K562 (cell line): ENCODE measurements around the gene NCMAP. TPM values are rescaled to one million over a fixed set of nuclear protein-coding genes. Genes with fewer than 3 reads are reported as not detected.

Experiments used
- CHD7 ChIP-seq: fragments of 200-600 bp; sonication (generic); IDR thresholded peaks from one replicate; pipeline ENCODE4 v1.6.1; 2012; ENCODE audit warnings: mild to moderate bottlenecking, low read depth, low read length, inconsistent platforms
- FOXJ2 ChIP-seq: fragments of 200-800 bp; sonication (Bioruptor generic); IDR thresholded peaks from 2 replicates; pipeline ENCODE4 v1.6.1; 2016; ENCODE audit warnings: missing genetic modification characterization, missing compliant biosample characterization
- GATAD2A ChIP-seq: fragments of 450-650 bp; IDR thresholded peaks from 2 replicates; pipeline ENCODE4 v1.6.1; 2017
- MCM5 ChIP-seq: fragments of 450-650 bp; IDR thresholded peaks from 2 replicates; pipeline ENCODE4 v1.6.1; 2016; ENCODE audit warnings: low read depth
- NR0B1 ChIP-seq: fragments of 450-650 bp; IDR thresholded peaks from one replicate; pipeline ENCODE4 v1.6.1; 2018; ENCODE audit warnings: mild to moderate bottlenecking, moderate library complexity; ENCODE audit not compliant: partially characterized antibody
- PTRF ChIP-seq: fragments of 450-650 bp; IDR thresholded peaks from 2 replicates; pipeline ENCODE4 v1.6.1; 2016; ENCODE audit warnings: mild to moderate bottlenecking, missing genetic modification characterization, missing compliant biosample characterization
- SNIP1 ChIP-seq: fragments of 450-650 bp; IDR thresholded peaks from 2 replicates; pipeline ENCODE4 v1.7.1; 2017; ENCODE audit warnings: low read depth, mild to moderate bottlenecking
- SRSF1 ChIP-seq: fragments of 200-400 bp; formaldehyde crosslinking; IDR thresholded peaks from 2 replicates; pipeline ENCODE4 v1.6.1; 2017; ENCODE audit warnings: mild to moderate bottlenecking, low read depth, low read length, moderate library complexity
- XRCC3 ChIP-seq: fragments of 450-650 bp; IDR thresholded peaks from 2 replicates; pipeline ENCODE4 v1.6.1; 2017; ENCODE audit warnings: mild to moderate bottlenecking, moderate library complexity
- ZNF134 ChIP-seq: fragments of 250-450 bp; sonication (Bioruptor Pico); conservative IDR thresholded peaks from 2 replicates; pipeline ENCODE4 v1.4.0; 2020
- ZNF3 ChIP-seq: fragments of 250-450 bp; sonication (Bioruptor Pico); IDR thresholded peaks from 2 replicates; pipeline ENCODE4 v1.5.0; 2021; ENCODE audit warnings: mild to moderate bottlenecking, moderate library complexity
- ZNF57 ChIP-seq: fragments of 450-650 bp; formaldehyde crosslinking; IDR thresholded peaks from 2 replicates; pipeline ENCODE4 v1.4.0; 2020; ENCODE audit warnings: mild to moderate bottlenecking, moderate library complexity
- ZNF717 ChIP-seq: fragments of 250-450 bp; sonication (Bioruptor Pico); IDR thresholded peaks from 2 replicates; pipeline ENCODE4 v1.5.0; 2021
- polyA plus RNA-seq, 8 experiments: library from polyadenylated mRNA; depleted of rRNA in 4 of 8; stranded (reverse) in 5 of 8; unstranded in 3 of 8; fragments of >200 nt; fragmentation: Nextera tagmentation in 2 of 8; fragmentation: Illumina TruSeq in 1 of 8; extraction: Ambion mirVana in 2 of 8; extraction: Trizol in 1 of 8; gene quantifications; 2 replicates each; pipeline versions ENCODE4 v1.2.1 to v1.2.3, GENCODE V29; 2011 to 2014; ENCODE audit warnings: inconsistent platforms in 1 of 8, missing spikeins in 1 of 8
- total RNA-seq, 7 experiments: library from RNA; depleted of rRNA in 6 of 7; stranded (reverse); fragments of >200 nt in 6 of 7; fragmentation: Illumina TruSeq in 2 of 7; extraction: Trizol in 2 of 7; gene quantifications; 2 replicates each; pipeline versions ENCODE4 v1.2.1 to v1.2.3, GENCODE V29; 2011 to 2021; ENCODE audit warnings: low replicate concordance in 1 of 7

The NCMAP gene
- total and polyA plus RNA-seq, 9 of the 15 experiments (the other 6 are each of a cell fraction or from before 2014, with no cell fraction given), result 0.03 TPM; not detected in 8

DNA sequence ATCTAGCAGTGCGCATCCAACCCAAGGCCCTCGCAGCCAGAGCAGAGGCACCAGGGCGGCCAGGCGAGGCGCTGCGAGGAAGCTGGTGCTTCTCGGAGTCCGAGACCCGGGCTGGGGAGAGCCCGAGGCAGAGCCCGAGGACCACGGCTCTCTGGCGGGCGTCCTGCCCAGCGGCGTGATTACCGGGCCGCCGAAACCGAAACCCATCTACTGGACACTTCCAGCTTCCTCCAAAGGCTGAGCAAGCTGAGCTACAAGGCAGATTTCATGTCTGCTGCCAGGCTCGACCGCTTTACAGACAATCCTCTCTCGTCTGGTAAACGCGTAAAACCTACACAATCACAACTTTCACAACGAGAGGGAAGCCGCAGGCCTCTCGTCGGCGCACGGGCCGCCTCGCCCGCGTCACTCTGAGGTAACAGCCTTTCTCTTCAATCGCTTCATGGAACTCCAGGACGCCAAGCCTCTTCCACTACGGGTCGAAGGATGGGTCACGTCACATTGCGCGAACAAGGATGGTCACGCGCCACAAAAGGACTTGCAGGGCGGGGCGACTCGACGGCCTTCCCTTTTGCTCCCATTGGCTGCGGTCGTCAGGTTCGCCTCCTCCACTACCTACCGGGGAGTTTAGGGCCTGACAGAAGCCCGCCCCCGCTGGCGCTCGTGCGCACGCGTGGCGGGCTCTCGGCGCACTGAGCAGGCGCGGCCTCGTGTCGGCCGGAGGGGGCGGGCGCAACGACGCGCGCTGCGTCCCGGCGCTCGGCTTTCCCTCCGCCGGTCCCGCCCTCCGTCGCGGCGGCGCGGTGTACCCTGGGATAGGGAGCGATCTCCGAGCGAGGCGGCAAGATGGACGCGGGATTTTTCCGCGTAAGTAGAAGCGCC lies 86.8 kb downstream of the NCMAP start, which contains the start of gene SRRM1 (continued):
- TF ChIP-seq CHD7 (no peak), XRCC3 (no peak), GATAD2A (no peak), MCM5 (no peak), ZNF57 (no peak), NR0B1 (no peak), ZNF3 (CRISPR knock-in tag) (no peak), FOXJ2 (tag) (no peak), ZNF717 (CRISPR knock-in tag) (no peak), SNIP1 (no peak), PTRF (tag) (no peak), SRSF1 (no peak), ZNF134 (no peak)
